NT2/D1 (cell line): Measurements from ENCODE around the gene POMGNT2.

ENCODE experiments used
- DNase-seq: peaks from one replicate; pipeline ENCODE4 v3.0.0-alpha.2; 2011; ENCODE audit warnings: low read depth, low spot score
- H3K27me3 ChIP-seq: 2 replicates; pipeline ENCODE4 v1.6.0; 2011; ENCODE audit warnings: mild to moderate bottlenecking; ENCODE audit not compliant: insufficient read length, insufficient read depth
- H3K36me3 ChIP-seq: 2 replicates; pipeline ENCODE4 v1.6.1; 2011; ENCODE audit warnings: mild to moderate bottlenecking, low read length, mixed read lengths; ENCODE audit not compliant: insufficient read depth, insufficient read length
- H3K4me1 ChIP-seq: 2 replicates; pipeline ENCODE4 v1.5.1; 2011; ENCODE audit not compliant: insufficient read depth, insufficient read length
- H3K4me3 ChIP-seq: 2 replicates; pipeline ENCODE4 v1.5.1; 2011; ENCODE audit warnings: low read depth; ENCODE audit not compliant: insufficient read length
- H3K9ac ChIP-seq: 2 replicates; pipeline ENCODE4 v1.6.0; 2011; ENCODE audit warnings: low read depth; ENCODE audit not compliant: insufficient read length
- H3K9me3 ChIP-seq: 2 replicates; pipeline ENCODE4 v1.5.1; 2011; ENCODE audit warnings: mild to moderate bottlenecking, low read length; ENCODE audit not compliant: insufficient read depth
- SUZ12 ChIP-seq: IDR thresholded peaks from 2 replicates; pipeline ENCODE4 v1.6.1; 2011; ENCODE audit not compliant: insufficient read length, insufficient read depth; ENCODE audit errors: extremely low read depth
- YY1 ChIP-seq: IDR thresholded peaks from 2 replicates; pipeline ENCODE4 v1.6.1; 2011; ENCODE audit not compliant: insufficient read length, insufficient read depth
- ZNF274 ChIP-seq: IDR thresholded peaks from 2 replicates; pipeline ENCODE4 v1.6.1; 2011; ENCODE audit warnings: mild to moderate bottlenecking, low read depth, low read length

POMGNT2 gene

DNA sequence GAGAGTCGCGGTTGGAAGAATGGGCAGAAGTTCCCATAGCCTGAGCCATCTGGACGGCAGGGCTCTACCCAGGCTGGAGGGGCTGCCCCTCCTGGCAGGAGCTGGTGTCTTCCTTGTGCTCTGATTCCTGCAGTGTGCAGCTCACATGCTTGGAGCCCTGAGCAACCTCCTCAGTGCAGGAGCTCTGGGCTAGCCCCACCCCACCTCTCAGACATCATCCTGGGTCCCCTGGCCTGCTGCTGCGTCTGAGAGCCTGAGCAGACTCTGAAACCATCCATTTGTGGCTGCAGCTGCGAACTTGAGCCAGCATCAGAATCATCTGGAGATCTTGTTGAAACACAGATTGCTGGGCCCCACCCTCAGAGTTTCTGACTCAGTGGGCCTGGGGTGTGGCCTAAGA lies 42.8 kb downstream of the POMGNT2 start:
- no peaks in the 10 kb centered on the region for H3K27me3 ChIP-seq
- H3K9ac ChIP-seq = no peak overlapping the region
- DNase-seq = no peak
- H3K4me3 ChIP-seq = no peak overlapping the region
- H3K9me3 ChIP-seq = peaks cover 27% of the 10 kb centered on the region
- no peaks in the 10 kb centered on the region for H3K36me3 ChIP-seq
- TF ChIP-seq ZNF274 (no peak), SUZ12 (no peak), YY1 (no peak)
- peaks cover 19% of the 10 kb centered on the region for H3K4me1 ChIP-seq

DNA sequence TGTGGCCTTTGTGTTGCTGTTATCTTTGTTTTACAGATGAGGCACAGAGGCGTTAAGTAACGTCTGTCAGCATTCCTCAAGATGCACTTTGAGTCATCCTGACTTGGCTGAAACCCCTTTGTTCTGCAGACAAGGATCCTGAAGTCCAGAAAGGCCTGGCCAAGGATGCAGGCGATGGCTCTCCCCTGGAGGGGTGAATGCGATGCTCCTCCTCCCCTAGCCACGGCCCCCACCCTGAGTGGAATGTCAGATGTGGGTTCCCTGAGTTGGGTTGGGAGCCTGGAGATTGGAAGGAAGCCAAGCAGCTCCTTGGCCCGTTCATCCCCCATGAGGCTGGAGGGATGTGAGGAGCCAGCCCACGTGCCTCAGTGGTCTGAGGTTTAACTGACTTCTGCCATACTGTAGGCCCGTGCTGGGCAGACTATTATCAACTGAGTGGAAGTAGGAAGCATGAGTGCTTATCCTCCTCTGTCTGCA lies 43.3 kb downstream of the POMGNT2 start:
- no peaks in the 10 kb centered on the region for H3K36me3 ChIP-seq
- peaks cover 19% of the 10 kb centered on the region for H3K4me1 ChIP-seq
- peaks cover 27% of the 10 kb centered on the region for H3K9me3 ChIP-seq
- H3K9ac ChIP-seq = no peak overlapping the region
- TF ChIP-seq ZNF274 (no peak), SUZ12 (no peak), YY1 (no peak)
- DNase-seq = peak; percentile 85
- H3K4me3 ChIP-seq = no peak overlapping the region
- H3K27me3 ChIP-seq = no peaks in the 10 kb centered on the region

DNA sequence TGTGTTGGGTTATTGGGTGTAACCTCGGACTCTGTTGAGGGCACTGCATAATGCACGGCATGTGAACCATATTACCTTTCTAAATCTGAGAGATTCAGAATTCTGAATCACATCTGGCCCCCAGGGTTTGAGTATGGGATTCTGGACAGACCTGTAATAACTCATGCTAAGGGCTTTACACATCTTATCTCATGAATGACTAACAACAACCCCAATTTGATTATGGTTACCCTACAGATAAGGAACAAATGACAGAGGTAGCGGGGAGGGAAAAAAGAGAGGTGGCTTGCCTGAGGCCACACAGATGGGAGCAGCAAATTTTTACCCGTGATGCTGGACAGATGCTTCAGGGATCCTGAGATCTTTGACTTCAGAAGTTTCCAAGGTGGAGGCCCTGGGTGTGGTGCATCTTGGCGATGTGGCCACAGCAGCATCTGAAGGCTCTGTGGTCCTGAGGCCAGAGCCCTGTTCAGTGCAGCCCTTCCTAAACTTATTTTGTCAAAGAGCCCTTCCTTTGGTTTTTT lies 43.8 kb downstream of the POMGNT2 start:
- H3K36me3 ChIP-seq = no peaks in the 10 kb centered on the region
- no peak overlapping the region for H3K9ac ChIP-seq
- no peaks in the 10 kb centered on the region for H3K27me3 ChIP-seq
- no peak for DNase-seq
- peaks cover 19% of the 10 kb centered on the region for H3K4me1 ChIP-seq
- TF ChIP-seq SUZ12 = no peak
- no peak for TF ChIP-seq ZNF274
- no peak for TF ChIP-seq YY1
- H3K4me3 ChIP-seq = no peak overlapping the region
- peaks cover 27% of the 10 kb centered on the region for H3K9me3 ChIP-seq

DNA sequence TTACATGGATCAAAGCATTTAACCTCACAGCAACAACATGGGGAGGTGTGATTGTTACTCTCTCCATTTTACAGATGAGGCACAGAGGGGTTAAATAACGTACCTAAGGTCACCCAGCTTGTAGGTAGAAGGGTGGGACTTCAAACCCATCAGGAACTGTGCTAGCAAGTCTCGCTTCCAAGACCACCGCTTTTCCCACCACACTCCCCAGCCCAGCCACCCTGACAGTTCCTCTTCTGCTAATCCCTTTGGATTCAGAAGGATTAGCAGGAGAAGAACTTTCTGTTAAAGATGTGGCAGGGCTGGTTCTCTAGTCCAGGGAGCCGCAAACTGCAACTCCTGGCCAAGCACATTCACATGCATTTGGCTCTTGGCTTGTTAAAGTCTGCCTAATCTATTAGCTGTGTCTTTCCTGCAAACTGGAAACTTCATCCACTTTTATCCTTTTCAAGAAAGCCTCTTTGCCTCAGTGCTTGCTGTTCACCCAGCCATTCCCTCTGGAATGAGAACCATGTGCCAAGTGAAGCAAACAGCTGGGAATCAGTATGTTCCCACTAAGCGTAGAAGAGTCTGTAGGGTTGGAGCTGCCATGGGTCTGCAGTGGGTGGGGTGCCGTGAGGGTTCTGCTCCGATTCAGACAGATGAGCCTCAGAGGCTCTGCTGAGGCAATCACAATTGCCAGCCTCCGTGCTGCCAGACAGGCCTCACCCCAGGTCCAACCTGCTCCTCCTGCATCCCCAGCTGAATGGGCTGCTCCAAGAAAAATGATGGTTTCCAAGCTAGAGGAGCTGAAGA lies 44.6 kb downstream of the POMGNT2 start:
- no peaks in the 10 kb centered on the region for H3K27me3 ChIP-seq
- no peak overlapping the region for H3K4me3 ChIP-seq
- H3K9me3 ChIP-seq = peaks cover 27% of the 10 kb centered on the region
- H3K9ac ChIP-seq = no peak overlapping the region
- peaks cover 19% of the 10 kb centered on the region for H3K4me1 ChIP-seq
- TF ChIP-seq SUZ12 (no peak), ZNF274 (no peak), YY1 (no peak)
- DNase-seq = no peak
- H3K36me3 ChIP-seq = no peaks in the 10 kb centered on the region

DNA sequence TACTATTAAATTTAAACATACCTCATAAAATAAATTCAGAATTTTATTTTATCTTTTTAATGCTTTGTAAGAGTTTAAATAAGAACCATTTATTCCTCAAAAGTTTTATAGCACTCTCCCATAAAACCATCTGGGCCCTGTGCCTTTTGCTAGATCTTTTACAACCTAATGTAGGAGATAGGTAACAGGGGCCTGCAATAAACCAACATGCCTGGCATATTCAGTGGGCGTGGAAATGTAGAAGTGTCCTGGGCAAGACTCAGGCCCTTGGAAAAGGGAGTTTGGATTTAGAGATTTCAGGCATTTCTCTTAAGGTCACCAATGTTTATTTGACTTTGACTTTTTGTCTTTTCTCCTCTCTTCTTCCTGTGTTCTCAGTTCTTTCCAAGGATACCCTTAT lies 46.4 kb downstream of the POMGNT2 start:
- DNase-seq = no peak
- H3K27me3 ChIP-seq = no peaks in the 10 kb centered on the region
- H3K4me1 ChIP-seq = peaks cover 19% of the 10 kb centered on the region
- no peak overlapping the region for H3K9ac ChIP-seq
- H3K36me3 ChIP-seq = no peaks in the 10 kb centered on the region
- no peak for TF ChIP-seq YY1
- TF ChIP-seq ZNF274 = no peak
- no peak for TF ChIP-seq SUZ12
- H3K9me3 ChIP-seq = peaks cover 26% of the 10 kb centered on the region
- H3K4me3 ChIP-seq = no peak overlapping the region

DNA sequence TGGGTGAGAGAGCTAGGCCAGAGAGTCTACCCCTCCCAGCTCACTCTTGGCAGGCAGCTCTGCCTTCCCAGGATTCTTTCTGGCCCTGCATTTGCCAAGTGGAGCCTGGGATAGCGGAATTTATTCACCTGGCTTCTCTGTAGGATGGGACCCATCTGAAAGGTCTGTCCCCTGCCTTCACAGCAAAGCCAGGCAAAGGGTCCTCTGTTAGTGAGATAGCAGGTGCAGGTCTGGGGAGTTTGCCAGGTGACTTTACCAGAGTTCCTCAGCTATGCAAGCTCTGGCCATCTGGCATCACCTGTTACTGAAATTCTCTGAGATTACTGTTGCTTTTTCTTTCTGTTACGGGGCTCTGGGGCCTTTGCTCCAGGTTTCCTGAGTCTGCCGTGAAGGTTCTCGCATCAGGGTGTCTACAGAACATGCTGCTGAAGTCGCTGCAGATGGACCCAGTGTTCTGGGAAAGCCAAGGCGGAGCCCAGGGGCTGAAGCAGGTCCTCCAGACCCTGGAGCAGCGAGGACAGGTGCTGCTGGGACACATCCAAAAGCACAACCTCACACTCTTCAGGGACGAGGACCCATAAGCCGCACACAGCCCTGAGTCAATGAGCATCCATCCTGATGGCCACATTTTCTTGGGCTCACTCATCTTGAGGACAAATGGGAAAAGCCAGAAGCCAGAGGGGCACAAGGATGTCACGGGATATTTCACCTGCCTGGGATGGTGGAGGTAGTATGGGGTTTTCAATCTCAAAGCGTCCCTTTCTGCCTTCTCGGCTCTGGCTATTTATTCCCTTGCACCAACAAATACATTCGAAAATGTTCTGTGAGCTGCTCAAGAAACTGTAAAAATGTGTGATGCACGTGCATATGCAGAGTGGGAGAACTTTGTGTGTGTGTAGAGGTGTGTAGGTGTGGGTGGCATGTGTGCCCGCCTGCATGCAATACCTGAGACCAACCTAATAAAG lies 49.8 kb downstream of the POMGNT2 start:
- no peaks in the 10 kb centered on the region for H3K36me3 ChIP-seq
- no peak overlapping the region for H3K4me3 ChIP-seq
- H3K27me3 ChIP-seq = no peaks in the 10 kb centered on the region
- DNase-seq = no peak
- H3K9ac ChIP-seq = no peak overlapping the region
- H3K9me3 ChIP-seq = peaks cover 22% of the 10 kb centered on the region
- TF ChIP-seq ZNF274 (no peak), SUZ12 (no peak), YY1 (no peak)
- peaks cover 7% of the 10 kb centered on the region for H3K4me1 ChIP-seq

DNA sequence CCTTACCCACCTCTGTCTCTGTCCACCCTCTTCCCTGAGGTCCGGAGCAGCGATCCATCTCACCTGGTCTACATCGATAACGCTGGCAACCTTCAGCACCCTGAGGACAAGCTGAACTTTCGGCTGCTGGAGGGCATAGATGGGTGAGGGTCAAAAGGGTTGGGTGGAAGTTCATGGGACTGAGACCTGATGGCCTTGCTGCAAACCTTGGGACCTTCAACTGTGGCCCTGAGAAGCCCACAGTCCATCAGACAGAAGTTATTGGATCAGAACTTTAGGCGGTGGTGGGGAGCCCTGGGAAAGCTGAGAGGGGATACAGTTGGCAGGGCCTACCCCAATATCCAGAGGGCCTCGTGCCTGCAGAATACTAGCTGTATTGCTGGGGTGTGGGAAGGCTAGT lies 50.5 kb downstream of the POMGNT2 start:
- H3K27me3 ChIP-seq = no peaks in the 10 kb centered on the region
- H3K9me3 ChIP-seq = peaks cover 27% of the 10 kb centered on the region
- no peaks in the 10 kb centered on the region for H3K36me3 ChIP-seq
- TF ChIP-seq ZNF274 = no peak
- no peak for TF ChIP-seq YY1
- no peak for TF ChIP-seq SUZ12
- no peak overlapping the region for H3K9ac ChIP-seq
- H3K4me3 ChIP-seq = no peak overlapping the region
- peaks cover 3% of the 10 kb centered on the region for H3K4me1 ChIP-seq
- no peak for DNase-seq
